ENCODE measurements around the gene HOXA7. TPM values are rescaled to one million over a fixed set of nuclear protein-coding genes. Genes with fewer than 3 reads are reported as not detected.

HOXA7 gene
- total and polyA plus RNA-seq, 10 of the 15 experiments (the other 5 are each of a cell fraction or from before 2014, with no cell fraction given), result not detected

DNA sequence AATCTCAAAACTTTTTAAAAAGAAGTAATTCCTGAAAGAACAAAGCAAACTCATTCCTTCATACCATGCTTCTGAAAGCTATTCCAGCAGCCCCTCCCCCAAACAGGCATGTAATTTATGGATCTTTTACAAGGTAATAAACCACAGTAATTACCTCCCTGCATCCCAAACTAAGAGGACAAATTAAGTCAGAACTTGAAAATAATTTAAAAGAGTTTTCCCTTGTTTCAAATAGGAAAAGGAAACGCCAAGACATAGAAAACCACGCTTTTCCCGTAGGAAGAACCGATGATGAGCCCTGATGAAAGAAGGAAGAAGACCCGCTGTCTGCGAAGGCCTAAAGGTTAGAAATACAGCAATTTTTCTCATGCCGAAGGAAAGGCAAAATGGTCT is 34.8 kb downstream of the HOXA7 start (continued):
- TF ChIP-seq, protein P1, sequence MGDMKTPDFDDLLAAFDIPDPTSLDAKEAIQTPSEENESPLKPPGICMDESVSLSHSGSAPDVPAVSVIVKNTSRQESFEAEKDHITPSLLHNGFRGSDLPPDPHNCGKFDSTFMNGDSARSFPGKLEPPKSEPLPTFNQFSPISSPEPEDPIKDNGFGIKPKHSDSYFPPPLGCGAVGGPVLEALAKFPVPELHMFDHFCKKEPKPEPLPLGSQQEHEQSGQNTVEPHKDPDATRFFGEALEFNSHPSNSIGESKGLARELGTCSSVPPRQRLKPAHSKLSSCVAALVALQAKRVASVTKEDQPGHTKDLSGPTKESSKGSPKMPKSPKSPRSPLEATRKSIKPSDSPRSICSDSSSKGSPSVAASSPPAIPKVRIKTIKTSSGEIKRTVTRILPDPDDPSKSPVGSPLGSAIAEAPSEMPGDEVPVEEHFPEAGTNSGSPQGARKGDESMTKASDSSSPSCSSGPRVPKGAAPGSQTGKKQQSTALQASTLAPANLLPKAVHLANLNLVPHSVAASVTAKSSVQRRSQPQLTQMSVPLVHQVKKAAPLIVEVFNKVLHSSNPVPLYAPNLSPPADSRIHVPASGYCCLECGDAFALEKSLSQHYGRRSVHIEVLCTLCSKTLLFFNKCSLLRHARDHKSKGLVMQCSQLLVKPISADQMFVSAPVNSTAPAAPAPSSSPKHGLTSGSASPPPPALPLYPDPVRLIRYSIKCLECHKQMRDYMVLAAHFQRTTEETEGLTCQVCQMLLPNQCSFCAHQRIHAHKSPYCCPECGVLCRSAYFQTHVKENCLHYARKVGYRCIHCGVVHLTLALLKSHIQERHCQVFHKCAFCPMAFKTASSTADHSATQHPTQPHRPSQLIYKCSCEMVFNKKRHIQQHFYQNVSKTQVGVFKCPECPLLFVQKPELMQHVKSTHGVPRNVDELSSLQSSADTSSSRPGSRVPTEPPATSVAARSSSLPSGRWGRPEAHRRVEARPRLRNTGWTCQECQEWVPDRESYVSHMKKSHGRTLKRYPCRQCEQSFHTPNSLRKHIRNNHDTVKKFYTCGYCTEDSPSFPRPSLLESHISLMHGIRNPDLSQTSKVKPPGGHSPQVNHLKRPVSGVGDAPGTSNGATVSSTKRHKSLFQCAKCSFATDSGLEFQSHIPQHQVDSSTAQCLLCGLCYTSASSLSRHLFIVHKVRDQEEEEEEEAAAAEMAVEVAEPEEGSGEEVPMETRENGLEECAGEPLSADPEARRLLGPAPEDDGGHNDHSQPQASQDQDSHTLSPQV (IDR thresholded peaks at IDR 0.05), result no peak
- no peak for TF ChIP-seq ZNF217 (IDR thresholded peaks at IDR 0.05)
- no peak for TF ChIP-seq ZNF274 (IDR thresholded peaks at IDR 0.05; ENCODE audit: insufficient read depth, insufficient read length)
- TF ChIP-seq MYC (IDR thresholded peaks at IDR 0.05; ENCODE audit: insufficient read depth, insufficient read length, insufficient replicate concordance, low read length, severe bottlenecking), result no peak
- no peak for TF ChIP-seq NR2C2 (IDR thresholded peaks at IDR 0.05; ENCODE audit: borderline replicate concordance, control insufficient read depth, insufficient read length, low read depth)
- no peak for TF ChIP-seq RELA (IDR thresholded peaks at IDR 0.05; ENCODE audit: borderline replicate concordance, partially characterized antibody)
- no peak for TF ChIP-seq BCL11A (IDR thresholded peaks at IDR 0.05; ENCODE audit: low read depth, low read length)
- TF ChIP-seq ATF7 (IDR thresholded peaks at IDR 0.05; ENCODE audit: low read depth), result no peak
- TF ChIP-seq PRDM15 (CRISPR knock-in tag; IDR thresholded peaks at IDR 0.05), result no peak
- no peak for TF ChIP-seq ATF2 (IDR thresholded peaks at IDR 0.05; ENCODE audit: low read length)
- TF ChIP-seq, protein P2, sequence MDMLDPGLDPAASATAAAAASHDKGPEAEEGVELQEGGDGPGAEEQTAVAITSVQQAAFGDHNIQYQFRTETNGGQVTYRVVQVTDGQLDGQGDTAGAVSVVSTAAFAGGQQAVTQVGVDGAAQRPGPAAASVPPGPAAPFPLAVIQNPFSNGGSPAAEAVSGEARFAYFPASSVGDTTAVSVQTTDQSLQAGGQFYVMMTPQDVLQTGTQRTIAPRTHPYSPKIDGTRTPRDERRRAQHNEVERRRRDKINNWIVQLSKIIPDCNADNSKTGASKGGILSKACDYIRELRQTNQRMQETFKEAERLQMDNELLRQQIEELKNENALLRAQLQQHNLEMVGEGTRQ (IDR thresholded peaks at IDR 0.05; ENCODE audit: borderline replicate concordance, low read depth, low read length), result no peak
- no peak for TF ChIP-seq CBFB (IDR thresholded peaks at IDR 0.05; ENCODE audit: low read depth)
- TF ChIP-seq RUNX3 (IDR thresholded peaks at IDR 0.05; ENCODE audit: low read length), result no peak
- no peak for TF ChIP-seq CREM (IDR thresholded peaks at IDR 0.05; ENCODE audit: low read depth)
- TF ChIP-seq TBL1XR1 (IDR thresholded peaks at IDR 0.05; ENCODE audit: low read depth, low read length), result no peak
- TF ChIP-seq EED (IDR thresholded peaks at IDR 0.05; ENCODE audit: low read depth), result no peak
- no peak for TF ChIP-seq HCFC1 (IDR thresholded peaks at IDR 0.05; ENCODE audit: low read length)
